OCI-LY1 (cell line): ENCODE data around the gene COX4I1.

ENCODE experiments used
- H2AFZ ChIP-seq: fragments of 200-600 bp; sonication (generic), shearing (Covaris generic); 2 replicates; pipeline ENCODE4 v1.6.0; 2014; ENCODE audit warnings: antibody characterized with exemption, mild to moderate bottlenecking, low read length
- H3F3A ChIP-seq: fragments of 200-600 bp; sonication (generic), shearing (Covaris generic); 2 replicates; pipeline ENCODE4 v1.6.0; 2014; ENCODE audit warnings: mild to moderate bottlenecking, antibody characterized with exemption, low read length, moderate library complexity; ENCODE audit not compliant: insufficient read depth
- H3K27ac ChIP-seq: fragments of 200-600 bp; sonication (generic); 2 replicates; pipeline ENCODE4 v1.5.1; 2014; ENCODE audit warnings: low read length, mixed run types, mild to moderate bottlenecking, low read depth; ENCODE audit not compliant: poor library complexity, severe bottlenecking
- H3K27me3 ChIP-seq: fragments of 200-600 bp; sonication (generic); 2 replicates; pipeline ENCODE4 v1.6.0; 2014; ENCODE audit warnings: antibody characterized with exemption, mild to moderate bottlenecking, low read length, moderate library complexity; ENCODE audit not compliant: insufficient read depth
- H3K36me3 ChIP-seq: fragments of 200-600 bp; sonication (generic); 2 replicates; pipeline ENCODE4 v1.6.1; 2014; ENCODE audit warnings: mild to moderate bottlenecking, antibody characterized with exemption, low read length, moderate library complexity, mixed read lengths; ENCODE audit not compliant: insufficient read depth
- H3K4me1 ChIP-seq: fragments of 200-600 bp; sonication (generic); 2 replicates; pipeline ENCODE4 v1.5.1; 2014; ENCODE audit warnings: mild to moderate bottlenecking, low read length, moderate library complexity; ENCODE audit not compliant: insufficient read depth, severe bottlenecking
- H3K4me2 ChIP-seq: fragments of 200-600 bp; sonication (generic), shearing (Covaris generic); 2 replicates; pipeline ENCODE4 v1.6.1; 2014; ENCODE audit warnings: low read length
- H3K4me3 ChIP-seq: fragments of 200-600 bp; sonication (generic); 2 replicates; pipeline ENCODE4 v1.5.1; 2014; ENCODE audit warnings: low read length, low read depth, mild to moderate bottlenecking, mixed read lengths; ENCODE audit not compliant: poor library complexity, severe bottlenecking
- H3K79me2 ChIP-seq: fragments of 200-600 bp; shearing (Covaris generic); 2 replicates; pipeline ENCODE4 v1.6.1; 2016; ENCODE audit warnings: mixed run types, low read length, mixed read lengths; ENCODE audit not compliant: insufficient read depth
- H3K9ac ChIP-seq: fragments of 200-600 bp; sonication (generic), shearing (Covaris generic); 2 replicates; pipeline ENCODE4 v1.6.1; 2014; ENCODE audit warnings: mild to moderate bottlenecking, low read length, mixed read lengths
- H3K9me2 ChIP-seq: fragments of 200-600 bp; sonication (generic), shearing (Covaris generic); 2 replicates; pipeline ENCODE4 v1.6.1; 2014; ENCODE audit warnings: low read depth, mild to moderate bottlenecking, low read length, mixed read lengths
- H3K9me3 ChIP-seq: fragments of 200-600 bp; shearing (Covaris generic); 2 replicates; pipeline ENCODE4 v1.6.1; 2014; ENCODE audit warnings: low read length, mixed read lengths
- H4K20me1 ChIP-seq: fragments of 200-600 bp; sonication (generic), shearing (Covaris generic); 2 replicates; pipeline ENCODE4 v1.6.0; 2016; ENCODE audit warnings: mild to moderate bottlenecking, low read length; ENCODE audit not compliant: insufficient read depth
- EZH2 ChIP-seq: fragments of 200-600 bp; sonication (generic), shearing (Covaris generic); IDR thresholded peaks from 2 replicates; pipeline ENCODE4 v1.8.0; 2017; ENCODE audit warnings: borderline replicate concordance, mixed run types, mild to moderate bottlenecking, antibody characterized with exemption, low read length, moderate library complexity, mixed read lengths
- TF ChIP-seq, protein P1 (sequence below): fragments of 200-600 bp; sonication (generic), shearing (Covaris generic); IDR thresholded peaks from 2 replicates; pipeline ENCODE4 v1.5.1; 2017; ENCODE audit warnings: mild to moderate bottlenecking, antibody characterized with exemption, low read length, moderate library complexity, mixed read lengths

The COX4I1 gene

GRCh38 chr16:85798901-85799496, 496 bp upstream of the COX4I1 start:
- Histone ChIP-seq H3K9me2 (no peaks in the 10 kb centered on the region), H4K20me1 (no peaks in the 10 kb centered on the region), H3K79me2 (peaks cover 46% of the 10 kb centered on the region), H3K36me3 (peaks cover 66% of the 10 kb centered on the region), H3K4me2 (peak overlapping the region; percentile 85), H3K27ac (no peak overlapping the region), H2AFZ (no peak overlapping the region), H3K4me3 (peak overlapping the region; percentile 86), H3K4me1 (peaks cover 54% of the 10 kb centered on the region), H3K9me3 (no peaks in the 10 kb centered on the region), H3K9ac (peak overlapping the region; percentile 97), H3F3A (no peaks in the 10 kb centered on the region), H3K27me3 (no peaks in the 10 kb centered on the region)
- TF ChIP-seq EZH2: no peak
- TF ChIP-seq, protein P1, sequence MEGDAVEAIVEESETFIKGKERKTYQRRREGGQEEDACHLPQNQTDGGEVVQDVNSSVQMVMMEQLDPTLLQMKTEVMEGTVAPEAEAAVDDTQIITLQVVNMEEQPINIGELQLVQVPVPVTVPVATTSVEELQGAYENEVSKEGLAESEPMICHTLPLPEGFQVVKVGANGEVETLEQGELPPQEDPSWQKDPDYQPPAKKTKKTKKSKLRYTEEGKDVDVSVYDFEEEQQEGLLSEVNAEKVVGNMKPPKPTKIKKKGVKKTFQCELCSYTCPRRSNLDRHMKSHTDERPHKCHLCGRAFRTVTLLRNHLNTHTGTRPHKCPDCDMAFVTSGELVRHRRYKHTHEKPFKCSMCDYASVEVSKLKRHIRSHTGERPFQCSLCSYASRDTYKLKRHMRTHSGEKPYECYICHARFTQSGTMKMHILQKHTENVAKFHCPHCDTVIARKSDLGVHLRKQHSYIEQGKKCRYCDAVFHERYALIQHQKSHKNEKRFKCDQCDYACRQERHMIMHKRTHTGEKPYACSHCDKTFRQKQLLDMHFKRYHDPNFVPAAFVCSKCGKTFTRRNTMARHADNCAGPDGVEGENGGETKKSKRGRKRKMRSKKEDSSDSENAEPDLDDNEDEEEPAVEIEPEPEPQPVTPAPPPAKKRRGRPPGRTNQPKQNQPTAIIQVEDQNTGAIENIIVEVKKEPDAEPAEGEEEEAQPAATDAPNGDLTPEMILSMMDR: no peak

GRCh38 chr16:85800321-85800669, 800 bp downstream of the COX4I1 start:
- peak overlapping the region; percentile 97 for H3K9ac ChIP-seq
- H3K27me3 ChIP-seq: no peaks in the 10 kb centered on the region
- H3K36me3 ChIP-seq: peaks cover 64% of the 10 kb centered on the region
- H3K4me3 ChIP-seq: peak overlapping the region; percentile 86
- peaks cover 41% of the 10 kb centered on the region for H3K79me2 ChIP-seq
- no peak overlapping the region for H2AFZ ChIP-seq
- no peaks in the 10 kb centered on the region for H3F3A ChIP-seq
- TF ChIP-seq EZH2: no peak
- TF ChIP-seq, protein P1: no peak
- peaks cover 54% of the 10 kb centered on the region for H3K4me1 ChIP-seq
- peak overlapping the region; percentile 95 for H3K4me2 ChIP-seq
- H3K9me2 ChIP-seq: no peaks in the 10 kb centered on the region
- no peaks in the 10 kb centered on the region for H4K20me1 ChIP-seq
- no peaks in the 10 kb centered on the region for H3K9me3 ChIP-seq
- peak overlapping the region; percentile 46 for H3K27ac ChIP-seq

GRCh38 chr16:85803570-85803969, 4.1 kb downstream of the COX4I1 start:
- peaks cover 64% of the 10 kb centered on the region for H3K36me3 ChIP-seq

More at GRCh38 chr16:85803570-85803969, 4.1 kb downstream of the COX4I1 start:
- Histone ChIP-seq H3K27ac (peak overlapping the region; percentile 42), H3K9me3 (no peaks in the 10 kb centered on the region), H4K20me1 (no peaks in the 10 kb centered on the region), H3K4me1 (peaks cover 41% of the 10 kb centered on the region), H3K4me2 (peak overlapping the region; percentile 22; the same call in 1 of the 2 replicates), H3K9me2 (no peaks in the 10 kb centered on the region), H3K9ac (no peak overlapping the region; the same call in 1 of the 2 replicates), H3F3A (no peaks in the 10 kb centered on the region), H2AFZ (no peak overlapping the region), H3K79me2 (peaks cover 17% of the 10 kb centered on the region), H3K4me3 (no peak overlapping the region), H3K27me3 (no peaks in the 10 kb centered on the region)
- no peak for TF ChIP-seq EZH2
- TF ChIP-seq, protein P1: no peak
